Activated B cell treated with CpG ODN at 0.5 μM for 24 hours (primary cell): ENCODE data around the gene TOGARAM2. TPM values are rescaled to one million over a fixed set of nuclear protein-coding genes. Genes with fewer than 3 reads are reported as not detected.
"Not testable (repeated sequence)": the region's sequence is repeated elsewhere in the genome, so short reads cannot be mapped to it uniquely, and the experiment has no call there.

Source experiments
- ATAC-seq: fragments of 200-7000 bp; cut with Tn5 transposase; one replicate; pipeline ENCODE4 v1.10.0; 2021; ENCODE audit warnings: low read depth, mild to moderate bottlenecking, moderate library complexity
- CTCF ChIA-PET: fragments of 350-600 bp; sonication (Branson Sonifier 250); formaldehyde crosslinking; loops from one replicate; lab custom pipeline; 2021; ENCODE audit warnings: antibody characterized with exemption; lab: Charles Lee
- POLR2A ChIA-PET: fragments of 350-600 bp; sonication (Branson Sonifier 250); formaldehyde crosslinking; loops from one replicate; lab custom pipeline; 2021; ENCODE audit warnings: antibody characterized with exemption; lab: Charles Lee
- DNase-seq: peaks from one replicate; pipeline ENCODE4 v3.0.0; 2022
- H3K27ac Mint-ChIP-seq: one replicate; pipeline ENCODE4 v1.8.0; 2020; ENCODE audit warnings: mixed read lengths
- H3K27me3 Mint-ChIP-seq: one replicate; pipeline ENCODE4 v1.8.0; 2021; ENCODE audit warnings: mixed read lengths
- H3K36me3 Mint-ChIP-seq: one replicate; pipeline ENCODE4 v1.8.0; 2021; ENCODE audit warnings: low read depth, mixed read lengths
- H3K4me1 Mint-ChIP-seq: one replicate; pipeline ENCODE4 v1.8.0; 2021; ENCODE audit warnings: mixed read lengths
- H3K4me3 Mint-ChIP-seq: one replicate; pipeline ENCODE4 v1.8.0; 2020; ENCODE audit warnings: mild to moderate bottlenecking, mixed read lengths
- H3K9me3 Mint-ChIP-seq: one replicate; pipeline ENCODE4 v1.8.0; 2020; ENCODE audit warnings: mixed read lengths
- CTCF ChIP-seq: fragments of 200-600 bp; IDR thresholded peaks from one replicate; pipeline ENCODE4 v1.8.0; 2022; ENCODE audit warnings: antibody characterized with exemption, mild to moderate bottlenecking
- intact Hi-C: fragments of 100-400 bp; cut with micrococcal nuclease; formaldehyde crosslinking; loops from one replicate; pipeline ENCODE4 v1.15.1; 2024
- total RNA-seq: library from RNA; stranded (reverse); gene quantifications from 2 replicates; pipeline ENCODE4 v1.2.3, GENCODE V29; 2022

The TOGARAM2 gene
- total RNA-seq, 1 donor from 2014 or later = not detected

- POLR2A ChIA-PET = no interaction called here
- DNase-seq (no peak), ATAC-seq (no peak)
- intact Hi-C loops = no loop called here
- Mint-ChIP-seq H3K27ac (no peak overlapping the region), H3K36me3 (no peaks in the 10 kb centered on the region), H3K9me3 (no peaks in the 10 kb centered on the region), H3K4me3 (no peak overlapping the region), H3K4me1 (no peaks in the 10 kb centered on the region), H3K27me3 (peaks cover 8% of the 10 kb centered on the region)
- CTCF ChIA-PET = no interaction called here
- TF ChIP-seq CTCF = no peak
Observed at GRCh38 chr2:28974252-28974651, 6.8 kb upstream of the TOGARAM2 start.

- ChIA-PET POLR2A (no interaction called here), CTCF (no interaction called here)
- no peak overlapping the region for H3K27ac Mint-ChIP-seq
- TF ChIP-seq CTCF = no peak
- ATAC-seq = no peak
- intact Hi-C loops = no loop called here
- no peaks in the 10 kb centered on the region for H3K9me3 Mint-ChIP-seq
- H3K27me3 Mint-ChIP-seq = peaks cover 8% of the 10 kb centered on the region
- DNase-seq = no peak
- no peaks in the 10 kb centered on the region for H3K36me3 Mint-ChIP-seq
- H3K4me1 Mint-ChIP-seq = no peaks in the 10 kb centered on the region
- H3K4me3 Mint-ChIP-seq = no peak overlapping the region
Observed at GRCh38 chr2:28975671-28976070, 5.4 kb upstream of the TOGARAM2 start.

- Mint-ChIP-seq H3K4me3 (no peak overlapping the region), H3K27ac (no peak overlapping the region)
- POLR2A ChIA-PET = no interaction called here
Observed at GRCh38 chr2:28976584-28976983, 4.5 kb upstream of the TOGARAM2 start.

GRCh38 chr2:28977176-28977875, 3.8 kb upstream of the TOGARAM2 start:
- H3K27ac Mint-ChIP-seq = no peak overlapping the region
- TF ChIP-seq CTCF = no peak
- DNase-seq (no peak), ATAC-seq (no peak)
- no peaks in the 10 kb centered on the region for H3K4me1 Mint-ChIP-seq
- H3K36me3 Mint-ChIP-seq = no peaks in the 10 kb centered on the region
- ChIA-PET CTCF (no interaction called here), POLR2A (no interaction called here)
- intact Hi-C loops = no loop called here
- no peak overlapping the region for H3K4me3 Mint-ChIP-seq
- H3K9me3 Mint-ChIP-seq = no peaks in the 10 kb centered on the region
- peaks cover 6% of the 10 kb centered on the region for H3K27me3 Mint-ChIP-seq

More at GRCh38 chr2:28976584-28976983, 4.5 kb upstream of the TOGARAM2 start:
- H3K4me1 Mint-ChIP-seq = no peaks in the 10 kb centered on the region
- TF ChIP-seq CTCF = no peak
- H3K9me3 Mint-ChIP-seq = no peaks in the 10 kb centered on the region
- intact Hi-C loops = no loop called here
- H3K36me3 Mint-ChIP-seq = no peaks in the 10 kb centered on the region
- DNase-seq (no peak), ATAC-seq (no peak)
- peaks cover 6% of the 10 kb centered on the region for H3K27me3 Mint-ChIP-seq
- CTCF ChIA-PET = no interaction called here

- CTCF ChIA-PET = interaction anchor here (1.0 kb wide), 1 partner anchor 9 kb away, joined by 3 read pairs; no protein-coding TSS in a partner anchor
- DNase-seq, H3K9me3 Mint-ChIP-seq, H3K36me3 Mint-ChIP-seq, H3K4me1 Mint-ChIP-seq, H3K27me3 Mint-ChIP-seq, H3K4me3 Mint-ChIP-seq, POLR2A ChIA-PET, ATAC-seq, intact Hi-C loops, H3K27ac Mint-ChIP-seq: not testable (repeated sequence)
Observed at GRCh38 chr2:28978001-28978400, 3.1 kb upstream of the TOGARAM2 start.
